Coronary artery (tissue), 2 donors: ENCODE results near the gene TRIM46.
A peak's percentile ranks its signal among the peaks of the same experiment; 100 is the strongest.

Experiments used
- DNase-seq: peaks from one replicate; pipeline ENCODE4 v3.0.0-alpha.2; 2017; ENCODE audit warnings: low spot score
- H3K27ac ChIP-seq, 2 donors: fragments of 200-600 bp; sonication (generic); one replicate each; pipeline ENCODE4 v1.5.1; 2016 to 2019
- H3K4me3 ChIP-seq: fragments of 200-600 bp; sonication (generic); 2 replicates; pipeline ENCODE4 v1.5.1; 2016; ENCODE audit warnings: mild to moderate bottlenecking, moderate library complexity
- CTCF ChIP-seq: fragments of 200-600 bp; sonication (generic); IDR thresholded peaks from one replicate; pipeline ENCODE4 v1.5.1; 2019; ENCODE audit warnings: antibody characterized with exemption

Gene TRIM46

DNA sequence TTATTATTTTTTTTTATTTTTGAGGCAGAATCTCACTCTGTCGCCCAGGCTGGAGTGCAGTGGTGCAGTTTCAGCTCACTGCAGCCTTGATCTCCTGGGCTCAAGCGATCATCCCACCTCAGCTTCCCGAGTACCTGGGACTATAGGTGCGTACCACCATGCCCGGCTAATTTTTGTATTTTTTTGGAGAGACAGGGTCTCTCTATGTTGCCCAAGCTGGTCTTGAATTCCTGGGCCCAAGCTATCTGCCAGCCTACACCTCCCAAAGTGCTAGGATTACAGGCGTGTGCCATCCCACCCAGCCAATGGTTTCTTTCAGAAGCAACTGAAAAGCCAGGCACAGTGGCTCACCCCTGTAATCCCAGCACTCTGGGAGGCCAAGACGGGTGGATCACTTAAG lies 2.8 kb upstream of the TRIM46 start:
- Histone ChIP-seq H3K27ac (no peak overlapping the region), H3K4me3 (no peak overlapping the region)
- DNase-seq = peak; percentile 62
- no peak for TF ChIP-seq CTCF

DNA sequence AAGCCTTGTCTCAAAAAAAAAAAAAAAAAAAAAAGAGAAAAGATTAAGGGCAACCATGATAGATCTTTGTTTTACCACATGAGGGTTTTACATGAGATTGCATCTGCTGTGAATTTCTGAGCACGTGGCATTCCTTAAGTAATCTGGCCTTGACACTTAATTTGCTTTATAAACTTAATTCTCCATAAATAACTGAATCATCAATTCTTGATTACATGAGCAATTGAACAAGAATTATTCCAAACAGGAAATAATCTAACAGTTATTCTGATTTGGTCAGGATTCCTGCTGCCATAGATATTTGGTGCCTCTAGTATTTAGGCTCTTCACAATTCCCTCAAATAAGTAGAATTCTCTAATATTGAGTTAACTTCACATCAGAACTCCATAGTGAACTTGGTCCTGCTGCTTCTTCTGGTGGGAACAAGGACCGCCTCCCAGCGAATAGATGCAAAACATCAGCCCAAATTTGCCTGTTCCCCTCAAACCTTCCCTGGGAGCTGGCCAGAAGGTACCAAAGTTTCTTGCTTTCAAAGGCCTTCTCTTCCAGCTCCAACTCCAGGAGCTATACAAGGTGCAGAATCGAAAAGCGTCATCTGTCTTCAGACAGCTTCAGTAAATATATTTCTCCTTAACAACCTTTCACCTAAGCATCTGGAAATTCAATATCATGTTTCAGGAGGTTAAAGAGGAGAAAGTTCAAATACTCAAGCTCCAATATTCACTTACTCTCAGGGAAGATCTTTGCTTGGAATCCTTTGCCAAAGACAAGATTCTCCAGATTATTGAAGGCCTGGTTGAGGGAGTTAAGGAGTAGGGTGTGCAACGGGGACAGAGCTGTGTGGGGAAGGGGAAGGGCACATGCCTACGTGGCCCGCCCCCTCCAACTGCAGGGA lies 1.6 kb upstream of the TRIM46 start:
- Histone ChIP-seq H3K27ac (peak overlapping the region; percentile 95 to 96), H3K4me3 (peak overlapping the region; percentile 86)
- peak; percentile 41 for DNase-seq
- no peak for TF ChIP-seq CTCF

DNA sequence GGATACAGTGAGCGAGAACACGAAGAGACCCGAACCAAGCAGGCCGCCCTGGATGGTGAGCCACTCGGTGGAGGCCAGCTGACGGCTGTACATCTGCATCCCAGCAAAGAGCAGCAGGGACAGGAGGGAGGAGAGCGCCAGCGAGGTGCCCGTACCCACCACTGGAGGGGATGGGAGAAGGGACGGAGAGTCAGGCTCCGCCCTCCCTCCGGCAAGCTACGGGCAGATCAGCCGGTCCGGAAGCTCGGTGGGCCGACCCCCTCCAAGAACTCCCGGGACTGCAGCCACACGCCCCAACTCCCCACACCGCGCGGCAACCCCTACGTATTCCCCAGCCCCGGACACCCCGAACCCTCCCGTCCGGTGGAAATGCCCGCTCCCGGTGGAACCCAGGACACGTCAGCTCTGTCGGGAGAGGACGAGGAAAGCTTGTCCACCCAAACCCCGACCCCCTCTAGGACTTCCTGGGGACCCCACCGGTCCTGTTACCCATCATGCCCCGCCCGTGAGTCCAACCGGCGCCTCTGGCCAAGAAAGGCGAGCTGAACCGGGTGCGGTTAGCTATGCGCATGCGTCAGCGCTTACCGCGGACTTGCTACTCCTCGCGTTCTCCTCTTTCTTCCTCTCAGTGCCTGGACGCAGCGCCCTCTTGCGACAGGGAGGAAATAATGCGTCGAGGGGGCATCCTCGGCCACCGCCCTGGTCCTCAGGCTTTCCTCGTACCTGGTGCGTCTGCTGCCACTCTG lies 744 bp upstream of the TRIM46 start, which contains the start of gene KRTCAP2:
Gene KRTCAP2 (minus strand): TSS at position 573 of the 746 bp plus-strand sequence. CDS start 80 bp downstream, at position 493.
- H3K4me3 ChIP-seq = peak within 1 kb of the TSS; percentile 86
- TF ChIP-seq CTCF = peak; percentile 91
- peak; percentile 96 for DNase-seq
- H3K27ac ChIP-seq = peak within 1 kb of the TSS; percentile 95 to 96

DNA sequence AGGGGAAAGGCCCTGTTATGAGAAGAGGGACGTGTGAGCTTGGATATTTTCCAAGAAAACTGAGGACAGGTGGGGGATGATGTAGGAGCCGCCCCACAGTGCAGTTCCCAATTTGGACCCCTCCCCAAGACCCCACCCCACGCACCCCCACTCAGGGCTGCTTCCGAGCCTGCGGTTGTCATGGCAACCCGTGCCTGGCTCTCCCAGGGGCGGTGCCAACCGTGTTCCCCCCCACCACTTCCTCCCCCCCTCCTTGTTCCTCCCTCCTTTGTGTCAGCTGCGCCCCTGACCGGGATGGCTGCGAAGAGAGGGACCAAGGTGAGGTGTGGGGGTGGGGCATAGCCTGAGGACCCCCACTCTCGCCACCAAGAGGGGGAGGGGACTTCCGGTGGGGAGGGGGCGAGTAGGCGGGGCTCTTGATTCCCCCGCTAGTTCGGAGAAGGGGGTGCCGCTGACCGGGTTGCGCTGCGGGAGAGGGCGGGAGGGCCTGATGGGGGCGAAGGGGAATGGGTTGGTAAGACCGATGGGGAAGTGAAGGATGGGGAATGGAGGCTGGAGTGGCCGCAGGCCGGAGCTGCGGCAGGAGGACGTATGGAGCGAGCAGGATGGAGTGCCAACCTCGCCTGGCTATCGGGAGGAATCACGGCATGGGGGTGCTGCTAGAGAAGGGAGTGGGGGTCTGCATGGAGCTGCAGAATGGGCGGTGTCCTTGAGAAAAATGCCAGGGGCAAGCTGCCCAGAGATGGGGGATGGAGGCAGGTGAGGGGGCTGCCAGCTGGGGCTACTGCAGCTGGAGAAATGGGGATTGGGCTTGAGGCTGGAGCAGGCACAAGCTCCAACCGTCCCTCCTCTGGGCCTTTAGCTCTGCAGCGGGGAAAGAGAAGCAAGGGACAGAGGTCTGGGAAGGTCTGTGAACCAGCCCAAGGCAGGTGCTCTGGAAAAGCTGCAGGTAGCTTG lies 953 bp downstream of the TRIM46 start:
- Histone ChIP-seq H3K27ac (peak overlapping the region; percentile 15 to 95), H3K4me3 (peak overlapping the region; percentile 86)
- no peak for TF ChIP-seq CTCF
- DNase-seq = peak; percentile 74

DNA sequence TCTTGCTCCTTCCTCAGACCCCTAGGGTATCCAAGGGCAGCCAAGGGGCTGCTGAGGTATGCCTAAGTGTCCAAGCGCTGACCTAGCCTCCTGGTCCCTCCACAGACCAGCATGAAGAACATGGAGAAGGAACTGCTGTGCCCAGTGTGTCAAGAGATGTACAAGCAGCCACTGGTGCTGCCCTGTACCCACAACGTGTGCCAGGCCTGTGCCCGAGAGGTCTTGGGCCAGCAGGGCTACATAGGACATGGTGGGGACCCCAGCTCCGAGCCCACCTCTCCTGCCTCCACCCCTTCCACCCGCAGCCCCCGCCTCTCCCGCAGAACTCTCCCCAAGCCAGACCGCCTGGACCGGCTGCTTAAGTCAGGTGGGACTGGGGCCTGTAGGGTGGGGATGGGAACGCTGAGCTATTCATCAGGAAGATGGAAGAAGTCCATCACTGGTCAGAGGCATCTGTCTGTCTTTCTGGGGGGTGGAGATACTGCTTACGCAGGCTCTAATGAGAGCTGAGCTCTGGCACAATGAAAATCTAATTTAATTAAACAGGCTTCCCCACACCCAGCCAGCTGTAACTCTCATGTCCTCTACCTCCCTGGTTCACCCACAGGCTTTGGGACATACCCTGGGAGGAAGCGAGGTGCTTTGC lies 1.8 kb downstream of the TRIM46 start:
- no peak overlapping the region for H3K4me3 ChIP-seq
- peak overlapping the region in 1 of 2 donors; percentile 95 for H3K27ac ChIP-seq
- no peak for TF ChIP-seq CTCF
- DNase-seq = peak; percentile 75

DNA sequence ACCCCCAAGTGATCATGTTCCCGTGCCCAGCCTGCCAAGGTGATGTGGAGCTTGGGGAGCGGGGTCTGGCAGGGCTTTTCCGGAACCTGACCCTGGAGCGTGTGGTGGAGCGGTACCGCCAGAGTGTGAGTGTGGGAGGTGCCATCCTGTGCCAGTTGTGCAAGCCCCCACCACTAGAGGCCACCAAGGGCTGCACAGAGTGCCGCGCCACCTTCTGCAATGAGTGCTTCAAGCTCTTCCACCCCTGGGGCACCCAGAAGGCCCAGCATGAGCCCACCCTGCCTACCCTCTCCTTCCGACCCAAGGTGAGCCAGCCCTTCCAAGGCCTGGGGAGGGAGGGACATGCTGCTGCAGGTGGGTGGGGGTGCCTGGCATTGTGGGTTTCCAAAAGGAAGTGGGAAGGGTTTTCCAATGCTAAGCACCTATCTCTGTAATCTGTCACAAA lies 2.3 kb downstream of the TRIM46 start:
- H3K27ac ChIP-seq = no peak overlapping the region
- H3K4me3 ChIP-seq = no peak overlapping the region
- peak; percentile 79 for DNase-seq
- no peak for TF ChIP-seq CTCF
